ENCODE results near the gene NCK2. TPM values are rescaled to one million over a fixed set of nuclear protein-coding genes. Genes with fewer than 3 reads are reported as not detected.

NCK2 gene
- total RNA-seq, 1 experiment from 2014 or later = 49.2 TPM

- H3K9ac ChIP-seq (ENCODE audit: extremely low read depth, insufficient read length, low read length) = no peak overlapping the region
- H3K27ac Mint-ChIP-seq = peak overlapping the region in 1 of 3 experiments; percentile 80; a peak in 3 of 7 replicates
- peaks cover under 1% of the 10 kb centered on the region; the same call in 1 of the 2 replicates for H3K4me1 ChIP-seq (ENCODE audit: insufficient read depth, low read length)
- H3K27me3 Mint-ChIP-seq (ENCODE audit: low read depth) = no peaks in the 10 kb centered on the region
- H3K9me3 ChIP-seq (ENCODE audit: control insufficient read depth, low read depth, low read length) = no peaks in the 10 kb centered on the region
- no peaks in the 10 kb centered on the region for H4K20me1 ChIP-seq (ENCODE audit: control insufficient read depth, insufficient read depth, insufficient read length)
- no peak overlapping the region for H2BK15ac ChIP-seq (ENCODE audit: low read depth, low read length)
- H2BK12ac ChIP-seq (ENCODE audit: insufficient read length, low read depth, low read length) = no peak overlapping the region
- no peaks in the 10 kb centered on the region for H3K9me3 Mint-ChIP-seq
- H3K18ac ChIP-seq (ENCODE audit: insufficient read length, low read depth, low read length) = no peak overlapping the region
- no peak overlapping the region for H2BK5ac ChIP-seq (ENCODE audit: insufficient read length, low read length)
- no peak overlapping the region for H3T11ph ChIP-seq (ENCODE audit: low read length)
- H3K27me3 ChIP-seq (ENCODE audit: insufficient read depth, low read length) = no peaks in the 10 kb centered on the region
- H3K36me3 Mint-ChIP-seq (ENCODE audit: insufficient read depth in 1 of 3, low read depth in 3 of 3) = no peaks in the 10 kb centered on the region; a peak in 2 of 7 replicates
- H3K4me2 ChIP-seq (ENCODE audit: insufficient read depth, insufficient read length, low read length) = no peak overlapping the region
- no peak overlapping the region for H2BK120ac ChIP-seq (ENCODE audit: low read depth, low read length, poor library complexity, severe bottlenecking)
- no CpG with 5 or more reads among the region's 11 CpGs for WGBS (ENCODE audit: extremely low coverage, insufficient read length, low lambda C conversion rate)
- H4K5ac ChIP-seq (ENCODE audit: insufficient read length, low read depth, low read length) = no peak overlapping the region
- TF ChIP-seq, protein P1, sequence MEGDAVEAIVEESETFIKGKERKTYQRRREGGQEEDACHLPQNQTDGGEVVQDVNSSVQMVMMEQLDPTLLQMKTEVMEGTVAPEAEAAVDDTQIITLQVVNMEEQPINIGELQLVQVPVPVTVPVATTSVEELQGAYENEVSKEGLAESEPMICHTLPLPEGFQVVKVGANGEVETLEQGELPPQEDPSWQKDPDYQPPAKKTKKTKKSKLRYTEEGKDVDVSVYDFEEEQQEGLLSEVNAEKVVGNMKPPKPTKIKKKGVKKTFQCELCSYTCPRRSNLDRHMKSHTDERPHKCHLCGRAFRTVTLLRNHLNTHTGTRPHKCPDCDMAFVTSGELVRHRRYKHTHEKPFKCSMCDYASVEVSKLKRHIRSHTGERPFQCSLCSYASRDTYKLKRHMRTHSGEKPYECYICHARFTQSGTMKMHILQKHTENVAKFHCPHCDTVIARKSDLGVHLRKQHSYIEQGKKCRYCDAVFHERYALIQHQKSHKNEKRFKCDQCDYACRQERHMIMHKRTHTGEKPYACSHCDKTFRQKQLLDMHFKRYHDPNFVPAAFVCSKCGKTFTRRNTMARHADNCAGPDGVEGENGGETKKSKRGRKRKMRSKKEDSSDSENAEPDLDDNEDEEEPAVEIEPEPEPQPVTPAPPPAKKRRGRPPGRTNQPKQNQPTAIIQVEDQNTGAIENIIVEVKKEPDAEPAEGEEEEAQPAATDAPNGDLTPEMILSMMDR (conservative IDR thresholded peaks at IDR 0.05) = peak; percentile 41; the same call in 2 of the 3 replicates
- no peak overlapping the region for H4K91ac ChIP-seq (ENCODE audit: insufficient read length, low read depth, low read length)
- no peak overlapping the region for H3K14ac ChIP-seq (ENCODE audit: insufficient read depth, low read length)
- H3K4me1 Mint-ChIP-seq = peaks cover 54 to 69% of the 10 kb centered on the region in 2 experiments
- H2BK20ac ChIP-seq (ENCODE audit: low read depth, low read length, poor library complexity, severe bottlenecking) = no peak overlapping the region
- no peak overlapping the region for H2AK5ac ChIP-seq (ENCODE audit: insufficient read length, low read length)
- no peak overlapping the region for H3K4me3 Mint-ChIP-seq
- no peak overlapping the region for H4K8ac ChIP-seq (replicated peaks; ENCODE audit: insufficient read length, low read depth, low read length)
- no peak overlapping the region for H2AFZ ChIP-seq (ENCODE audit: low read length)
- peaks cover 7% of the 10 kb centered on the region for H3K79me1 ChIP-seq (ENCODE audit: insufficient read depth, low read depth, low read length, poor library complexity, severe bottlenecking)
- no peak overlapping the region for H3K56ac ChIP-seq (ENCODE audit: insufficient read length, low read depth, low read length)
- H3K23ac ChIP-seq (ENCODE audit: insufficient read length, low read depth, low read length) = no peak overlapping the region
- peaks cover 2% of the 10 kb centered on the region for H3K23me2 ChIP-seq (ENCODE audit: insufficient read length, low read depth, low read length, poor library complexity, severe bottlenecking)
- peaks cover 21% of the 10 kb centered on the region; the same call in 1 of the 2 replicates for H3K79me2 ChIP-seq (ENCODE audit: insufficient read depth, low read length)
- no peak overlapping the region for H3K4ac ChIP-seq (ENCODE audit: low read depth, low read length)
- DNase-seq = no peak
- H3K27ac ChIP-seq (ENCODE audit: insufficient read length, low read depth, low read length) = no peak overlapping the region
These were observed 45.2 kb downstream of the NCK2 start for GRCh38 chr2:105789745-105790460.
